ENCODE data around the gene GFRA1.

GFRA1 gene

DNA sequence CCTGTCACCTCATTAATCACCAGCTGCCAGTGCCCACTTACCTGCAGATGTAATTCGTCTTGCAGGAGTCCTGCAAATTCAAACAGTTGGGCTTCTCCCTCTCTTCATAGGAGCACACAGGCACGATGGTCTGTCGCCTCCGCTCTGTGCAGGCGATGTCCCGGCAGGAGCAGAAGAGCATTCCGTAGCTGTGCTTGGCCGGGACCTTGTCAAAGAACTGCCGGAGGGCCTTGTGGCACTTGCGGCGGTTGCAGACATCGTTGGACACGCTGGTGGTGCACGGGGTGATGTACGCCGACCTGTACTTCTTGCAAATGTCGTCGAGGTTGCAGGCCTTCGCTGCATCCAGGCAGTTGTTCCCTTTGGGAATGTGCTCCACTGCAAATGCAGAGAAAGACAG, 147.8 kb downstream of the GFRA1 start:
- H3K4me1 ChIP-seq (ENCODE audit: control insufficient read depth, insufficient read depth, low read length): no peaks in the 10 kb centered on the region

DNA sequence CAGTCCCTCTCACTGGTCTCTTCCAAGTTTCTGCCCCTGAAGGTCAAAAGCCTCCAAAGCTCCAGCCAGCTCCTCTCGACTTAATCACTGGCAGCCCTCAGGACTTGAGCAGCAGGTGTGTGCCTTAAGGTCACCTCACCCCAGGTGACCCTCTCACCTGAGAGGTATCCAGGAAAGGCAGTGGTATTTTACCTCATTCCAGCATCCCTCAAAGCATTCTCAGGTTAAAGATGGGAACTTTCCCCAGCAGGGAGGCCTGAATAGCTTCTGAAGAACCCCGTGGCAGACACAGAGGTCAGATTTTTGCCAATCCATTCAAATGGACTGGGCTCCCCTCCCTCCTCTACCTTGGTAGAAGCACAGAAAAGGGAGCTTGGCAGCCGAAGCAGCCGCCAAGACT, 148.2 kb downstream of the GFRA1 start:
- no peak overlapping the region for H3K4me3 ChIP-seq (ENCODE audit: low read length)
- H3K9ac ChIP-seq (ENCODE audit: low read length): no peak overlapping the region
- H3K27me3 ChIP-seq (ENCODE audit: control insufficient read depth, insufficient read depth, low read length): no peaks in the 10 kb centered on the region
- H3K4me1 ChIP-seq (ENCODE audit: control insufficient read depth, insufficient read depth, low read length): no peaks in the 10 kb centered on the region
- H3K9me3 ChIP-seq (ENCODE audit: control insufficient read depth, low read length): no peaks in the 10 kb centered on the region
- no peaks in the 10 kb centered on the region for H3K36me3 ChIP-seq (ENCODE audit: control insufficient read depth, insufficient read depth, low read length)

More for the DNA sequence above, 147.8 kb downstream of the GFRA1 start:
- no peaks in the 10 kb centered on the region for H3K36me3 ChIP-seq (ENCODE audit: control insufficient read depth, insufficient read depth, low read length)
- H3K27me3 ChIP-seq (ENCODE audit: control insufficient read depth, insufficient read depth, low read length): no peaks in the 10 kb centered on the region
- H3K4me3 ChIP-seq (ENCODE audit: low read length): no peak overlapping the region
- H3K9ac ChIP-seq (ENCODE audit: low read length): no peak overlapping the region
- no peaks in the 10 kb centered on the region for H3K9me3 ChIP-seq (ENCODE audit: control insufficient read depth, low read length)

DNA sequence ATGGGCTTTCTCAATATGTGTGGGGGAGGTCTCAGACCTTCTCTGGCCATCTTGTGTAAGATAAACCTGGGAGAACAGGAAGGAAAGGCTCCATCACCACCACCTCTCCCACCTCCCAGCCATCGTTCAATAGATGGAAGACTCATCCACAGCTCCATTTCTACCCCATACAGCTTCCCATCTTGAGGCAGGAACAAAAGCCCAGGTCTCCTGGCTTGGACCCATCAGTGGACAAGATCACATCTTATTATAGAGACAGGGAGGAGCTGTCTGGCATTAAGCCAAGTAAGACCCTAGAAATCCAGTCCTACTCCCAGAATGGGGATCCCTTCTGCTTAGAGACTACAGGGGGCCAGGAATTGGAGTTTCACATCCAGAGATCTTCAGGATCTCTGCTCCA, 150.3 kb downstream of the GFRA1 start:
- Histone ChIP-seq H3K4me1 (ENCODE audit: control insufficient read depth, insufficient read depth, low read length) (no peaks in the 10 kb centered on the region), H3K9ac (ENCODE audit: low read length) (no peak overlapping the region), H3K4me3 (ENCODE audit: low read length) (no peak overlapping the region), H3K9me3 (ENCODE audit: control insufficient read depth, low read length) (no peaks in the 10 kb centered on the region), H3K27me3 (ENCODE audit: control insufficient read depth, insufficient read depth, low read length) (no peaks in the 10 kb centered on the region), H3K36me3 (ENCODE audit: control insufficient read depth, insufficient read depth, low read length) (no peaks in the 10 kb centered on the region)

DNA sequence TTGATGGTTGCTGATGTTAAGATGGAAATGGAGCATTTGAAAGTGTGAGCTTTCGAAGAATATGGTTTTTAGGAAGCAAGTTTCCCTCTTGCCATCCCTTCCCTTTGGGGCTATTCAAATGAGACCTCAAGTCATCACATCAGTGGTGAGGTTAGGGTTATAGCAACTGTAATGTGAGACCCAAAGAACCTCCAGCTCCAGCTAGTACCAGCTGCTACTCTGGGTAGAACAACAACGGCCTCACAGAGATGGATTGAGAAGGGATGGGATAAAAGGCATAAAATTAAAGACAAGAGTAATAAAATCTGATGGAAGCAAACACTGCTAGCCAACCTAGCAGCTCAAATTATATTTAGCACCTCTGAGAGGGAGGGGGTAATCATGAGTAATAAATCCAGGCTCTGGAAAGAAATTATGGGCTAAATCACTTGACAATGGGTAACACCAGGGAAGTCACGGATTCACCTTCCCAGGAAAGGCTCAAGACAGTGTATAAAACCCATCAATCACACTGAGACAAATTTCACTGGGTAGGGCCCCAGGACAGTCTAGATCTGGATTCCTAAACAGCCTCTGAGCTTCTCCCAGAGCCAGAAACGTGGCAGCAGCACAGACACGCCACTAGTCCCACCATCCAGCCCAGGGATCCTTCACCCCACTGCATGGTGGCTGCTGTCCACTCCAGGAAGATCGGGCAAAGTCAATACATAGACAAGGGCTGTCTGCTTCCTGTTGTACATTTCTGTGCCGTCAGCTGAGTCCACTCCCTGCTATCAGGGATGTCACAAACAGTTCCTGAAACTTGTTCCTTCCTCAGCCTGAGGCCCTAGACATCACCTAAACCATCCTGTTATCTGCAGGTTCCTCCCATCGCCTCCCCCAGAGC, 151.1 kb downstream of the GFRA1 start:
- H3K36me3 ChIP-seq (ENCODE audit: control insufficient read depth, insufficient read depth, low read length): no peaks in the 10 kb centered on the region
- no peak overlapping the region for H3K9ac ChIP-seq (ENCODE audit: low read length)
- H3K4me1 ChIP-seq (ENCODE audit: control insufficient read depth, insufficient read depth, low read length): no peaks in the 10 kb centered on the region
- H3K27me3 ChIP-seq (ENCODE audit: control insufficient read depth, insufficient read depth, low read length): no peaks in the 10 kb centered on the region
- no peak overlapping the region for H3K4me3 ChIP-seq (ENCODE audit: low read length)
- no peaks in the 10 kb centered on the region for H3K9me3 ChIP-seq (ENCODE audit: control insufficient read depth, low read length)

DNA sequence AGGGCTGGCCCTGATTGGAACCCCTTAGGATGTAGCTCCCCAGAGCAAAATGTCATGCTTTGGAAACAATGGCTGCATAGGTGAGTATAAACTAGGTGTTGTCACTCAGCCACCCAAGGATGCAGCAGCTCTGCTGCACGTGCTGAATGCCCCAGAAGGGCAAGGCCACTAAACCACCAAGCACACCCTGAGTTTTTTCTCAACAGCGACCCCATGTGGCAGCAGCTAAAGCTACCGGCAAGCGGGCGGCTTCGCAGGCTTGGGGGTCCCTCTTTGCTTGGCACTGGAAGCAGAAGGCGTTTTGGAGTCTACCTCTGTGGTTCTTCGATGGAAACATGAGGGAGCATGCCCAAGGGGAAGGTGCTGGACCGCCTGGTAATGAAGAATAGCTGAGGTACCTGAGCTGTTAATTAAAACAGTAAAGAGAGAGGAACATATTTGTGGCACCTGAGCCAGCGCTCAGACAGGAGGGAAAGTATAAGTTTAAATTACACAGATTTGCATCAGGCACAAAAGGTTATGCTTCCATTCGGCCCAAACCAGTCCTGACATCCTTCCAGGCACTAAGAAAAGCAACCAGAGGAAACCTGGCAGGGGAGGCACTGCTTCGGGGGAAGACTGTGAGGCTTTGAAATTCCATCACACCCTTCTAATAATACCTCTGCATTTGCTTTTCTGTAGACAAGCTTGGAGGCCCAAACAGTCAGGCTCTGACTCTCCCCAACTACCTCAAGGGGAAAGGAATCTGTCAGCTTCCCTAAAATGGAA, 152.1 kb downstream of the GFRA1 start:
- Histone ChIP-seq H3K27me3 (ENCODE audit: control insufficient read depth, insufficient read depth, low read length) (no peaks in the 10 kb centered on the region), H3K9me3 (ENCODE audit: control insufficient read depth, low read length) (no peaks in the 10 kb centered on the region), H3K36me3 (ENCODE audit: control insufficient read depth, insufficient read depth, low read length) (no peaks in the 10 kb centered on the region), H3K4me1 (ENCODE audit: control insufficient read depth, insufficient read depth, low read length) (no peaks in the 10 kb centered on the region), H3K9ac (ENCODE audit: low read length) (no peak overlapping the region), H3K4me3 (ENCODE audit: low read length) (no peak overlapping the region)

DNA sequence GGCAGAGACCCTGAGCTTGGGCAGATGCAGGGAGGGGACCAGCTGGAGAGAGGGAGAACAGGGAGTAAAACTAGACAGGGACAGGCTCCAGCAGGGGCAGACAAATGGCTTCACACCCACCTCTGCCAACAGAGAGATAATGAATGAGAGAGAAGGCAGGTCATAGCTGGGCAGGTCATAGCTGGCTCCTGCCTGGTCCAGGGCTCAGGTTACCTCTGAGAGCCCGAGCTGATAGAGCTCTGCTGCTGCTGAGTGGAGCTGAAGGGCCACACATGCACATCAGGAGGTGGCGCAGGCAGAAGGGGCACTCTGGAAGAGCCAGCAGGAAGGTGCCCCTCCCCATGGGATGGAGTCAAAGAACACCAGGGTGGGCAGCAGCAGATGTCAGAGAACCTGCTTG, 154.2 kb downstream of the GFRA1 start:
- no peaks in the 10 kb centered on the region for H3K27me3 ChIP-seq (ENCODE audit: control insufficient read depth, insufficient read depth, low read length)
- H3K9me3 ChIP-seq (ENCODE audit: control insufficient read depth, low read length): no peaks in the 10 kb centered on the region
- no peak overlapping the region for H3K9ac ChIP-seq (ENCODE audit: low read length)
- H3K36me3 ChIP-seq (ENCODE audit: control insufficient read depth, insufficient read depth, low read length): no peaks in the 10 kb centered on the region
- H3K4me1 ChIP-seq (ENCODE audit: control insufficient read depth, insufficient read depth, low read length): no peaks in the 10 kb centered on the region
- H3K4me3 ChIP-seq (ENCODE audit: low read length): no peak overlapping the region

DNA sequence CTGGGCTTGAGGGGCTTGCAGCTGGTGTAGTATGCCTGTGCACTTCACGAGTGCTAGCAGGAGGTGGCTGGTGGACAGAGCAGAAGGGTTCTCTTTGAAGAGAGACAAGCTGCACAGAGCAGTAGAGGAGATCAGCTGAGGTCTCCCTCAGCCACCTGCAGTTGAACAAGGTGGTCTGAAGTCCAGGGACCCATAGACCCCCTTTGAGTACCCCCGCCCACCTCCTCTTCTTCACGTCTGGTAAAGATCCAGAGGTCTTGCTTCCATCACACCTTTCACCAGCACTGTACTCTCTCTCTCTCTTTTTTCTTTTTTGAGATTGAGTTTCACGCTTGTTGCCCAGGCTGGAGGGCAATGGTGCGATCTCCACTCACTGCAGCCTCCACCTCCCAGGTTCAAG, 157.2 kb downstream of the GFRA1 start:
- Histone ChIP-seq H3K36me3 (ENCODE audit: control insufficient read depth, insufficient read depth, low read length) (no peaks in the 10 kb centered on the region), H3K4me3 (ENCODE audit: low read length) (no peak overlapping the region), H3K4me1 (ENCODE audit: control insufficient read depth, insufficient read depth, low read length) (no peaks in the 10 kb centered on the region), H3K9me3 (ENCODE audit: control insufficient read depth, low read length) (no peaks in the 10 kb centered on the region), H3K9ac (ENCODE audit: low read length) (no peak overlapping the region), H3K27me3 (ENCODE audit: control insufficient read depth, insufficient read depth, low read length) (no peaks in the 10 kb centered on the region)

DNA sequence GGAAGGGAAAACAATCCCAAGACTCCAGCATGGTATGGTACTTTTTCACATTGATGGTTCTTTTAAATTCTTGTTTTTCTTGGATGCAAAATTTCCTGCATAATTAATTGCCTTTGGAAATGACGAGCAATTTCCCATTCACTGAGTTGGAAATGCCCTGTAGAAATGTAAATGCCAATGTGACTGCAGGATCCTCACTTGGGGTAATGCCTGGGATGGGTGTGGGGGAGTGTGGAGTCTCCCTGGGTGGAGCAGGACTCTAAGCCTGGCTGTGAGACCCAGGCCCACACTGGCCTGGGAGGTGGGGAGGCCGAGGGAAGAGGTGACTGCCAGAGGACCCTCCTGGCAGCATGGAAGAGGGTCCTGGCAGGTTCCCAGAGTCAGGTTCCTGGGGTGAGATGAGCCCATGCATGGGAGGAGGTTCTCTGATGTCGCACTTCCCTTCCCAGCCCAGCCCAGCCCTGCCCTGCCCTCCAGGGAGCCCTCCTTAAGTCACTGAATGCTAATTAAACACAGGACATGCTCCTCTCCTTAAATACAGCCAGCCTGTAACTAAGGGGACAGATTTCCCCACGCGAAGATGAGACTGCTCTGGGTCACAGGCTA, 157.9 kb downstream of the GFRA1 start:
- no peak overlapping the region for H3K9ac ChIP-seq (ENCODE audit: low read length)
- no peaks in the 10 kb centered on the region for H3K9me3 ChIP-seq (ENCODE audit: control insufficient read depth, low read length)
- no peaks in the 10 kb centered on the region for H3K27me3 ChIP-seq (ENCODE audit: control insufficient read depth, insufficient read depth, low read length)
- H3K4me1 ChIP-seq (ENCODE audit: control insufficient read depth, insufficient read depth, low read length): no peaks in the 10 kb centered on the region
- no peak overlapping the region for H3K4me3 ChIP-seq (ENCODE audit: low read length)
- H3K36me3 ChIP-seq (ENCODE audit: control insufficient read depth, insufficient read depth, low read length): no peaks in the 10 kb centered on the region

DNA sequence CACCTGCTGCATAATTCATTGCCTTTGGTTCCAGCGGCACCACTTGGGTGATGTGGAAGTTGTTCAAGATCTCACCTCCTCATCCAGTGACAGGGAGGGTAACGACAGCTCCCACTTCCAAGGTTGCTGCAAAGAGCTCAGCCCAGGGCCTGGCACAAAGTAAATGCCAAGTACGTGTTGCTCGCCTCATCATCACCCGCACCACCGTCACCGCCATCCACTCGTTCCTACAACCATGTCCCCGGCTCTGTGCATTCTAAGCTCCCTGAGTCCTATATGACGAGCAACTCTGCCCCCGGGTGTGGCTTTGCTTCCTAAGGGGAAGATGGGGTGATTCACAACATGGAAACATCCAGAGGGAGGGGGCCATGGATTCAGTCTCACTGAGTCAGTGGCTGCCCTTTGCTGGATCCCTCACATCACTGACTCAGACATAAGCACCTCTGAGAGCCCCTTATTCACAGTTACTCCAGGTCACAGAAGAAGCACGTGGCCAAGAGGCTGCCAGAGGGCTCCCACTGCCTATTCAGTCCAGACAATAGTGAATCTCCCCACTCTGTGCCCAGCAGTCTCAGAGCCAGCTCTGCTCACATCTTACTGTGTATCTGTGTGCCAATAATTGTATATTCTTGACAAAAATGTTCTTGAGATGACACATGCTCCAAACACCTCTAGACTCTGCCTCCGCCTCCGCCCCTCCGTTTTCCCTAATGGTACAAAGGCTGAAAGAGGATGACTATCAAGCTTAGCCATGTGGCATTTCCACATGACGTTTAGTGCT, 159.1 kb downstream of the GFRA1 start:
- Histone ChIP-seq H3K9me3 (ENCODE audit: control insufficient read depth, low read length) (no peaks in the 10 kb centered on the region), H3K4me1 (ENCODE audit: control insufficient read depth, insufficient read depth, low read length) (peaks cover under 1% of the 10 kb centered on the region), H3K4me3 (ENCODE audit: low read length) (no peak overlapping the region), H3K9ac (ENCODE audit: low read length) (no peak overlapping the region), H3K27me3 (ENCODE audit: control insufficient read depth, insufficient read depth, low read length) (no peaks in the 10 kb centered on the region), H3K36me3 (ENCODE audit: control insufficient read depth, insufficient read depth, low read length) (no peaks in the 10 kb centered on the region)

DNA sequence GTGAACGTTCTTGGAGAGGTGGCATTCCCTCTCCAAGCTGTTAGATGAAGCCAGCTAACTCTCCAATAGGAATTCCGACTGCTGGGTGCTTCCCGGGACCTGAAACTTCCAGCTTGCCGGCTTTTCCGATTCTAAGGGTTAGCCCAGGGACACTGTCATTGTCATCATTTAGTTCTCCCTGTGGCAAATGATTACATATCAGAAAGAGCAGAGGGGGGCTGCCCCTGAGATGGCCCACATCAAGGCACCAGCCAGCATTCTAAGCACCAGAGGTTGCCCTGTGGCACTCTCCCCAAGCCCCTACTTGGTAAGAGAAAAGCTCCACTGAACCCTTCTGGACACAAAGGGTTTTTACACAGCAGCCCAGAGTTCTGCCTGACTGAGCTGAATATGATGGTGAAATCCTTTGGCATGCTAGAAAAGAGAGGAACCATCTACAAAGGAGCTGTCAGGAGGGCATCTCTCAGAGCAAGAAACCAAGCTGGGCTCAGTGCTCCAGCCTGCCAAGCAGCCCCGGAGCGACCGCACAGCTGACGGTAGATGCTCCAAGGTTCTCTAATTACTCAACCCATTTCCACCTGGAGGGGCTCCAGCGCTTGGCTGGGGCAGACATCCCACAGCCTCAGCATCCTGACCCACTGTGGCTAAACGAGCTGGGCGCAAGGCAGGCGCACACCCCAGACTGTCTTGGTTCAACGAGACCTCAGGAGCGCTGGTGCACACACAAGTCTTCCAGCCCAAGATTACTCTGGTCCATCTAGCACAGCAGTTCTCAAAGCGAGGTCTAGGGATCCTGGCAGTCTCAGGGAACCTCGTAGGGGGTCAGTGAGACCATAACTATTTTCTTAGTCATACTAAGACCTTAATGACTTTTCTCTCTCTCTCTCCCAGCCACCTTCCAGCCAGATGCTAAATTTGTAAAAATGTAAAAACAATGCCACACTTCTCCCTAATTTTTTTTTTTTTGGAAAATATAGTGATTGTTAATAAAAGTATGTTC, 160.5 kb downstream of the GFRA1 start:
- no peaks in the 10 kb centered on the region for H3K36me3 ChIP-seq (ENCODE audit: control insufficient read depth, insufficient read depth, low read length)

More for the DNA sequence above, 160.5 kb downstream of the GFRA1 start:
- Histone ChIP-seq H3K27me3 (ENCODE audit: control insufficient read depth, insufficient read depth, low read length) (no peaks in the 10 kb centered on the region), H3K9me3 (ENCODE audit: control insufficient read depth, low read length) (no peaks in the 10 kb centered on the region), H3K9ac (ENCODE audit: low read length) (no peak overlapping the region), H3K4me1 (ENCODE audit: control insufficient read depth, insufficient read depth, low read length) (peaks cover 8% of the 10 kb centered on the region), H3K4me3 (ENCODE audit: low read length) (no peak overlapping the region)

All from mucosa of stomach (tissue), 1 donor.